ENCODE data around the gene GPR62. TPM values are rescaled to one million over a fixed set of nuclear protein-coding genes. Genes with fewer than 3 reads are reported as not detected.
A peak's percentile ranks its signal among the peaks of the same experiment; 100 is the strongest.

Gene GPR62
- polyA plus RNA-seq, 3 donors = not detected

DNA sequence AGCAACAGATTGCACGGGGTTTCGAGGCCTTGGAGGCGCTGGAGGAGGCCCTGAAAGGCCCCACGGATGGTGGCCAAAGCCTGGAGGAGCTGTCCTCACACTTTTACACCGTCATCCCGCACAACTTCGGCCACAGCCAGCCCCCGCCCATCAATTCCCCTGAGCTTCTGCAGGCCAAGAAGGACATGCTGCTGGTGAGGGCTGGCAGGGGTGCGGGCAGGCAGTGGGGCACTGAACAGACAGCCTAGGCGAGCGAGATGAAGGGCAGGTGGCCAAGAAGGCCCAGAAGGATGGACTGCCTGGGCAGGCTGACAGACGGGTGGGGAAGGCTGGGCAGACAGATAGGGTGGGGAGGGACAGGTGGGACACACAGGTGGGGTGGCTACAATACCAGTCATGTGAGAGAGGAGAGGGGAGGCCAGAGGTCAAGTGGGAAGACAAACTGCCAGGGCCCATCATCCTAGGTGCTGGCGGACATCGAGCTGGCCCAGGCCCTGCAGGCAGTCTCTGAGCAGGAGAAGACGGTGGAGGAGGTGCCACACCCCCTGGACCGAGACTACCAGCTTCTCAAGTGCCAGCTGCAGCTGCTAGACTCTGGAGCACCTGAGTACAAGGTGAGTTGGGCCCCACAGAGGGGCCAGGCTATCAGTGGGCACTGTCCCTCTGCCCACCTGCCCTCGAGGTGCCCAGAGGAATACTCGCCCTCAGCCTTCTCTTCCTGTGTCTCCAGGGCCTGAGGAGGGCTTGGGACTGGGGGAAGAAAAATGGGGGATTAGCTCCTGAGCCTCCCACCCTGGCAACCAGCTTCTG lies 9.9 kb upstream of the GPR62 start:
- Mint-ChIP-seq H3K4me1 (peaks cover 24% of the 10 kb centered on the region), H3K9me3 (peaks cover 0 to 1% (median 0%) of the 10 kb centered on the region in 7 donors), H3K4me3 (no peak overlapping the region), H3K27ac (no peak overlapping the region), H3K27me3 (ENCODE audit: low read depth in 3 of 3) (peaks cover 0 to 4% (median 2%) of the 10 kb centered on the region in 3 donors), H3K36me3 (peaks cover 0 to 3% of the 10 kb centered on the region in 2 donors)
- no peaks in the 10 kb centered on the region for H4K20me1 ChIP-seq (ENCODE audit: insufficient read depth, low read length)
- no peak overlapping the region for H3K9ac ChIP-seq (ENCODE audit: insufficient read depth, low read length, poor library complexity, severe bottlenecking)
- H3K4me2 ChIP-seq (replicated peaks; ENCODE audit: extremely low read depth, low read length, poor library complexity, severe bottlenecking) = no peak overlapping the region
- H2AFZ ChIP-seq (ENCODE audit: insufficient read depth, low read depth, low read length, poor library complexity, severe bottlenecking) = no peak overlapping the region
- no peaks in the 10 kb centered on the region for H3K27me3 ChIP-seq (ENCODE audit: control insufficient read depth in 2 of 2, insufficient read depth in 2 of 2, low read length in 2 of 2)
- no peaks in the 10 kb centered on the region for H3K36me3 ChIP-seq (replicated peaks in 1 of 2; ENCODE audit: control insufficient read depth in 1 of 2, insufficient read depth in 2 of 2, low read length in 2 of 2)
- intact Hi-C loops (cut with micrococcal nuclease) = no loop called here
- no peak overlapping the region for H3K4me3 ChIP-seq (replicated peaks in 1 of 3; ENCODE audit: low read depth in 2 of 3, low read length in 3 of 3)
- H3K4me1 ChIP-seq (ENCODE audit: control insufficient read depth in 1 of 2, insufficient read depth in 2 of 2, low read length in 2 of 2) = peaks cover 22 to 27% of the 10 kb centered on the region in 2 donors
- TF ChIP-seq CTCF (IDR thresholded peaks at IDR 0.05) = no peak
- DNase-seq = no peak
- H3K9me3 ChIP-seq (replicated peaks in 1 of 2; ENCODE audit: control insufficient read depth in 1 of 2, insufficient read depth in 1 of 2, low read length in 2 of 2) = no peaks in the 10 kb centered on the region
- WGBS (ENCODE audit: insufficient coverage) = 96% methylated on average over 14 of the region's 18 CpGs
- peaks cover 15% of the 10 kb centered on the region for H3K79me2 ChIP-seq (ENCODE audit: insufficient read depth, low read length)
- no peak overlapping the region for H3K27ac ChIP-seq (ENCODE audit: low read depth in 1 of 2, low read length in 2 of 2)

- H3K4me1 ChIP-seq (ENCODE audit: control insufficient read depth in 1 of 2, insufficient read depth in 2 of 2, low read length in 2 of 2) = peaks cover 16 to 21% of the 10 kb centered on the region in 2 donors
- no peaks in the 10 kb centered on the region for H4K20me1 ChIP-seq (ENCODE audit: insufficient read depth, low read length)
- DNase-seq = no peak
- no peak overlapping the region for H3K4me3 Mint-ChIP-seq
- H3K79me2 ChIP-seq (ENCODE audit: insufficient read depth, low read length) = peaks cover 6% of the 10 kb centered on the region
- H2AFZ ChIP-seq (ENCODE audit: insufficient read depth, low read depth, low read length, poor library complexity, severe bottlenecking) = no peak overlapping the region
- no peaks in the 10 kb centered on the region for H3K27me3 ChIP-seq (ENCODE audit: control insufficient read depth in 2 of 2, insufficient read depth in 2 of 2, low read length in 2 of 2)
- no peak overlapping the region for H3K4me3 ChIP-seq (replicated peaks in 1 of 3; ENCODE audit: low read depth in 2 of 3, low read length in 3 of 3)
- no peaks in the 10 kb centered on the region for H3K36me3 ChIP-seq (replicated peaks in 1 of 2; ENCODE audit: control insufficient read depth in 1 of 2, insufficient read depth in 2 of 2, low read length in 2 of 2)
- no peaks in the 10 kb centered on the region for H3K9me3 ChIP-seq (replicated peaks in 1 of 2; ENCODE audit: control insufficient read depth in 1 of 2, insufficient read depth in 1 of 2, low read length in 2 of 2)
- H3K9ac ChIP-seq (ENCODE audit: insufficient read depth, low read length, poor library complexity, severe bottlenecking) = no peak overlapping the region
- H3K9me3 Mint-ChIP-seq = peaks cover 0 to 1% (median 0%) of the 10 kb centered on the region in 7 donors
- peak overlapping the region in 1 of 7 donors; percentile 57 for H3K27ac Mint-ChIP-seq
- no peak overlapping the region for H3K4me2 ChIP-seq (replicated peaks; ENCODE audit: extremely low read depth, low read length, poor library complexity, severe bottlenecking)
- 96% methylated on average over 13 of the region's 14 CpGs for WGBS (ENCODE audit: insufficient coverage)
- no peak overlapping the region for H3K27ac ChIP-seq (ENCODE audit: low read depth in 1 of 2, low read length in 2 of 2)
- intact Hi-C loops (cut with micrococcal nuclease) = no loop called here
- H3K27me3 Mint-ChIP-seq (ENCODE audit: low read depth in 3 of 3) = peaks cover 0 to 4% (median 2%) of the 10 kb centered on the region in 3 donors
- no peak for TF ChIP-seq CTCF (IDR thresholded peaks at IDR 0.05)
- H3K4me1 Mint-ChIP-seq = peaks cover 15% of the 10 kb centered on the region
- no peaks in the 10 kb centered on the region for H3K36me3 Mint-ChIP-seq
Measured at GRCh38 chr3:51945926-51946705, 9.1 kb upstream of the GPR62 start.
